ENCODE results near the gene LRRC61.
"Not testable (repeated sequence)": the region's sequence is repeated elsewhere in the genome, so short reads cannot be mapped to it uniquely, and the experiment has no call there.

- not testable (repeated sequence) for TF ChIP-seq POLR2A (IDR thresholded peaks at IDR 0.05; ENCODE audit: low read length); GATA1 (IDR thresholded peaks at IDR 0.05; ENCODE audit: low read depth, low read length)
Measured at GRCh38 chr7:150305259-150305902, 17.8 kb upstream of the LRRC61 start.
